Parathyroid adenoma (tissue), 2 donors: Measurements from ENCODE around the gene FRMD5.

Experiments
- H2AFZ ChIP-seq: fragments of 300-600 bp; sonication (generic); one replicate; pipeline ENCODE4 v1.7.0; 2017; ENCODE audit warnings: antibody characterized with exemption, mild to moderate bottlenecking
- H3K27ac ChIP-seq: fragments of 300-600 bp; sonication (generic); one replicate; pipeline ENCODE4 v1.7.0; 2017
- H3K27me3 ChIP-seq: fragments of 300-600 bp; sonication (generic); one replicate; pipeline ENCODE4 v1.7.0; 2017; ENCODE audit warnings: low read length; ENCODE audit not compliant: control insufficient read depth, insufficient read depth
- H3K36me3 ChIP-seq: fragments of 300-600 bp; sonication (generic); one replicate; pipeline ENCODE4 v1.7.0; 2017; ENCODE audit warnings: low read length; ENCODE audit not compliant: control insufficient read depth, insufficient read depth
- H3K4me1 ChIP-seq: fragments of 300-600 bp; sonication (generic); one replicate; pipeline ENCODE4 v1.7.0; 2017; ENCODE audit warnings: control low read depth
- H3K4me2 ChIP-seq: fragments of 300-600 bp; sonication (generic); one replicate; pipeline ENCODE4 v1.7.0; 2017; ENCODE audit warnings: low read length
- H3K4me3 ChIP-seq: fragments of 300-600 bp; sonication (generic); one replicate; pipeline ENCODE4 v1.7.0; 2017; ENCODE audit warnings: low read depth, low read length
- H3K79me2 ChIP-seq: fragments of 300-600 bp; sonication (generic); one replicate; pipeline ENCODE4 v1.7.0; 2017; ENCODE audit warnings: control low read depth
- H3K9ac ChIP-seq: fragments of 300-600 bp; sonication (generic); one replicate; pipeline ENCODE4 v1.7.0; 2017; ENCODE audit warnings: mild to moderate bottlenecking
- H3K9me3 ChIP-seq: fragments of 300-600 bp; sonication (generic); one replicate; pipeline ENCODE4 v1.7.0; 2017; ENCODE audit warnings: low read length; ENCODE audit not compliant: control insufficient read depth
- TF ChIP-seq, protein P1 (sequence below): fragments of 300-600 bp; sonication (generic); IDR thresholded peaks from one replicate; pipeline ENCODE4 v1.7.0; 2017; ENCODE audit warnings: antibody characterized with exemption, mild to moderate bottlenecking
- donor health status: primary hyperparathyroidism.

Gene FRMD5

DNA sequence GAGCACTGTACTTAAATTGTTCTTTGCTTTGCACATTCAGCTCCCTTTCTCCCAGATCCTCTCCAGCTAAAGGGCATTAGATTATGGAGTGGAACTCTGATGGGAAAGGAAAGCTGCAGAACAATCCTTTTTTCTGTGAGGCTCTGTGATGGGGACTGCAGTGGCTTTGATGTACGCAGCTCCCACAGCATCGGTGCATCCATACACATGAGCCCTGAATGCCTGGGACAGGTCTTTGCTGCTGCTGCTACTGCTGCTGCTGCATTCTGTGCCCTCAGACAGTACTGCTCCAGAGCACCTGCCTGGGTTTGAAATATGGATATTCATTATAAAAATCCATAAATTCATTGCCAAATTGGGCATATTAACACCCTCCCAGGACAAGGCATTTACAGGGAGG lies 203.9 kb downstream of the FRMD5 start:
- Histone ChIP-seq H3K9ac (no peak overlapping the region), H3K9me3 (no peaks in the 10 kb centered on the region), H3K27ac (no peak overlapping the region), H2AFZ (no peak overlapping the region), H3K27me3 (no peaks in the 10 kb centered on the region), H3K4me1 (no peaks in the 10 kb centered on the region), H3K4me3 (no peak overlapping the region), H3K36me3 (no peaks in the 10 kb centered on the region), H3K4me2 (no peak overlapping the region), H3K79me2 (no peaks in the 10 kb centered on the region)
- TF ChIP-seq, protein P1, sequence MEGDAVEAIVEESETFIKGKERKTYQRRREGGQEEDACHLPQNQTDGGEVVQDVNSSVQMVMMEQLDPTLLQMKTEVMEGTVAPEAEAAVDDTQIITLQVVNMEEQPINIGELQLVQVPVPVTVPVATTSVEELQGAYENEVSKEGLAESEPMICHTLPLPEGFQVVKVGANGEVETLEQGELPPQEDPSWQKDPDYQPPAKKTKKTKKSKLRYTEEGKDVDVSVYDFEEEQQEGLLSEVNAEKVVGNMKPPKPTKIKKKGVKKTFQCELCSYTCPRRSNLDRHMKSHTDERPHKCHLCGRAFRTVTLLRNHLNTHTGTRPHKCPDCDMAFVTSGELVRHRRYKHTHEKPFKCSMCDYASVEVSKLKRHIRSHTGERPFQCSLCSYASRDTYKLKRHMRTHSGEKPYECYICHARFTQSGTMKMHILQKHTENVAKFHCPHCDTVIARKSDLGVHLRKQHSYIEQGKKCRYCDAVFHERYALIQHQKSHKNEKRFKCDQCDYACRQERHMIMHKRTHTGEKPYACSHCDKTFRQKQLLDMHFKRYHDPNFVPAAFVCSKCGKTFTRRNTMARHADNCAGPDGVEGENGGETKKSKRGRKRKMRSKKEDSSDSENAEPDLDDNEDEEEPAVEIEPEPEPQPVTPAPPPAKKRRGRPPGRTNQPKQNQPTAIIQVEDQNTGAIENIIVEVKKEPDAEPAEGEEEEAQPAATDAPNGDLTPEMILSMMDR = no peak

DNA sequence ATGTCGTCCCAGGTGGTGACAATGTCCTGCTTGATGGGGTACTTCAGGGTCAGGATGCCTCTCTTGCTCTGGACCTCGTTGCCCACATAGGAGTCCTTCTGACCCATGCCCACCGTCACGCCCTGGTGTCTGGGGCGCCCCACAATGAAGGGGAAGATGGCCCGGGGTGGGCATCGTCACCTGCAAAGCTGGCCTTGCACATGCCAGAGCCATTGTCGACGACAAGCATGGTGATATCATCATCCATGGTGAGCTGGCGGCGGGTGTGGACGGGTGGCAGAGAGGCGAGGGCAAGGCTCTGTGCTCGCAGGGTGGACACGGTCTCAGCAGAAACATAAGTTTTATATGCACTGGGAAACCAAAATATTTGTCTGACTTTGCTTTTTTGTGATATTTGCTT lies 205.1 kb downstream of the FRMD5 start:
- Histone ChIP-seq H3K27ac (no peak overlapping the region), H3K4me1 (no peaks in the 10 kb centered on the region), H3K36me3 (no peaks in the 10 kb centered on the region), H3K4me3 (no peak overlapping the region), H3K9ac (no peak overlapping the region), H3K9me3 (no peaks in the 10 kb centered on the region), H3K27me3 (no peaks in the 10 kb centered on the region), H3K4me2 (no peak overlapping the region), H2AFZ (no peak overlapping the region), H3K79me2 (no peaks in the 10 kb centered on the region)
- TF ChIP-seq, protein P1 = no peak

DNA sequence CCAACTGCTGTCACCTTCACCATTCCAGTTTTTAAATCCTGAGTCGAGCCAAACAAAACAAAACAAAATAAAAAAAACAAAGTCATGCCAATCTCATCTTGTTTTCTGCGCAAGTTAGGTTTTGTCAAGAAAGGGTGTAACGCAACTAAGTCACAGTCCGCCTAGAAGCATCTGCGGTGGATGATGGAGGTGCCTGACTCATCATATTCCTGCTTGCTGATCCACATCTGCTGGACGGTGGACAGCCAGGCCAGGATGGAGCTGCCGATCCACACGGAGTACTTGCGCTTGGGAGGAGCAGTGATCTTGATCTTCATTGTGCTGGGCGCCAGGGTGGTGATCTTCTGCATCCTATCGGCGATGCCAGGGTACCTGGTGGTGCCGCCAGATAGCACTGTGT lies 206.2 kb downstream of the FRMD5 start:
- no peak overlapping the region for H3K4me2 ChIP-seq
- H3K9me3 ChIP-seq = no peaks in the 10 kb centered on the region
- H3K36me3 ChIP-seq = no peaks in the 10 kb centered on the region
- H3K27me3 ChIP-seq = no peaks in the 10 kb centered on the region
- H3K4me3 ChIP-seq = no peak overlapping the region
- no peaks in the 10 kb centered on the region for H3K4me1 ChIP-seq
- no peak overlapping the region for H3K9ac ChIP-seq
- H3K27ac ChIP-seq = no peak overlapping the region
- TF ChIP-seq, protein P1 = no peak
- H3K79me2 ChIP-seq = no peaks in the 10 kb centered on the region
- H2AFZ ChIP-seq = no peak overlapping the region

DNA sequence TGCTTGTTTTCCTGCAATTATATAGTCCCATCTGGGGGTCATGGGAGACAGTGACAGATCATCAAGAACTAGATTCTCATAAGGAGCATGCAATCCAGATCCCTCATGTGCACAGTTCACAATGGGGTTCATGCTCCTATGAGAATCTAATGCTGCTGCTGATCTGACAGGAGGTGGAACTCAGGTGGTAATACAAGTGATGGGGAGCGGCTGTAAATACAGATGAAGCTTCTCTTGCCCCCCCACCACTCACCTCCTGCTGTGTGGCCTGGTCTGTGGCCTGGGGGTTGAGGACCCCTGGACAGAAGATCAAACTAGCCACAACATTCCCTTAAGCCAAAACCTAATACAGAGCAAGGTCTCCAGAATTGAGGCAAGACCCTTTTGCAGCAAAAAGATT lies 207.1 kb downstream of the FRMD5 start:
- no peaks in the 10 kb centered on the region for H3K9me3 ChIP-seq
- no peaks in the 10 kb centered on the region for H3K4me1 ChIP-seq
- H3K36me3 ChIP-seq = no peaks in the 10 kb centered on the region
- TF ChIP-seq, protein P1 = no peak
- no peaks in the 10 kb centered on the region for H3K79me2 ChIP-seq
- no peak overlapping the region for H2AFZ ChIP-seq
- H3K27me3 ChIP-seq = no peaks in the 10 kb centered on the region
- no peak overlapping the region for H3K4me3 ChIP-seq
- no peak overlapping the region for H3K9ac ChIP-seq
- no peak overlapping the region for H3K4me2 ChIP-seq
- H3K27ac ChIP-seq = no peak overlapping the region

DNA sequence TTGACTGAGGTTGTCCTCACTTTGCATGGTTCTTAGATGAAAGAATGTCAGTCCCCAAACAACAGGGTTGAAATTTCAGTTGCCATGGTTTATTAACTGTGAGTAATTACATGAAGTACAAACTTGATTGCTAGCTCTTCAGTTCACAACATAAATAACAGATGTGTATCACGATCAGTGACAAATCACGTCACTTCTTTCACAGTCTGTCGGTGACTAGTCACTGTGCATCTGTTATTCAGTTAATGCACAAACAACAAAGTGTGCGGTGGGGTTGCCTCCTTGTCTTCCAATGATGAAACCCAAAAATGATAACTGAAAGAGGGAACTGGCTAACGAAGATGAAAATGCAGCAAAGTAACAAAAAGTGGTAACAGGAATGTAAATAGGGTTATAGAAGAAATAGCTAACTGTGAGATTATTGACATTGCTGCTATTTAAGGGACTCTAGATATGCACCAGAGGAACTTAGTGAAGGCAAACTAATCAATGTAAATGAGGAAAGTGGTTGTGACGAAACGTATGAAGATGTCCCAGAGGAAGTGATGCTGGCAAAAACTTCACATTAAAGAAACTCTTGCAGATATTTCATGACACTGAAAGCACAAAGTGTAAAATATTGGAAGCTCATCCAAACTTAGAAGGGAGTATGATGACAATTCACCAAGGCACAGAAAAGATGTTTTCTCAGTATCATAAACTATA lies 208.9 kb downstream of the FRMD5 start:
- H3K4me1 ChIP-seq = no peaks in the 10 kb centered on the region
- H3K36me3 ChIP-seq = no peaks in the 10 kb centered on the region
- TF ChIP-seq, protein P1 = no peak
- H2AFZ ChIP-seq = no peak overlapping the region
- no peaks in the 10 kb centered on the region for H3K27me3 ChIP-seq
- no peaks in the 10 kb centered on the region for H3K79me2 ChIP-seq
- H3K4me3 ChIP-seq = no peak overlapping the region
- no peak overlapping the region for H3K4me2 ChIP-seq
- H3K9me3 ChIP-seq = no peaks in the 10 kb centered on the region
- no peak overlapping the region for H3K9ac ChIP-seq
- H3K27ac ChIP-seq = no peak overlapping the region
